Liver (tissue), 9 donors: ENCODE data around the gene TMEM135. TPM values are rescaled to one million over a fixed set of nuclear protein-coding genes. Genes with fewer than 3 reads are reported as not detected.

ENCODE experiments used
- DNase-seq: peaks from one replicate; pipeline ENCODE4 v3.0.0-alpha.2; 2017; ENCODE audit warnings: low spot score
- H3K27ac ChIP-seq, 2 donors: one replicate each; pipeline ENCODE4 v1.7.0; 2013; ENCODE audit warnings: inconsistent platforms in 2 of 2, low read length in 2 of 2, control low read depth in 1 of 2, low read depth in 1 of 2, mild to moderate bottlenecking in 1 of 2
- H3K27me3 ChIP-seq, 4 donors: one replicate each; pipeline versions ENCODE4 v1.6.1 to v1.7.0; 2013; ENCODE audit warnings: low read length in 3 of 4, inconsistent platforms in 1 of 4, mild to moderate bottlenecking in 1 of 4, moderate library complexity in 1 of 4; ENCODE audit not compliant: control insufficient read depth in 4 of 4, insufficient read depth in 4 of 4
- H3K36me3 ChIP-seq, 4 donors: one replicate each; pipeline versions ENCODE4 v1.6.1 to v1.7.0; 2013; ENCODE audit warnings: low read length in 3 of 4, mild to moderate bottlenecking in 3 of 4, low read depth in 1 of 4, moderate library complexity in 1 of 4; ENCODE audit not compliant: control insufficient read depth in 4 of 4, insufficient read depth in 3 of 4
- H3K4me1 ChIP-seq, 4 donors: one replicate each; pipeline versions ENCODE4 v1.6.1 to v1.7.0; 2013; ENCODE audit warnings: low read length in 3 of 4, mild to moderate bottlenecking in 3 of 4, moderate library complexity in 1 of 4; ENCODE audit not compliant: control insufficient read depth in 4 of 4, insufficient read depth in 4 of 4
- H3K4me3 ChIP-seq, 3 donors: one replicate each; pipeline versions ENCODE4 v1.6.1 to v1.7.0; 2013; ENCODE audit warnings: low read length in 3 of 3, control low read depth in 1 of 3, low read depth in 1 of 3, mild to moderate bottlenecking in 1 of 3
- H3K9ac ChIP-seq, 2 donors: one replicate each; pipeline ENCODE4 v1.7.0; 2013; ENCODE audit warnings: low read length in 2 of 2, mild to moderate bottlenecking in 2 of 2, moderate library complexity in 2 of 2, control low read depth in 1 of 2, low read depth in 1 of 2
- H3K9me3 ChIP-seq, 4 donors: one replicate each; pipeline versions ENCODE4 v1.6.1 to v1.7.0; 2013; ENCODE audit warnings: low read length in 3 of 4; ENCODE audit not compliant: control insufficient read depth in 4 of 4
- CTCF ChIP-seq: fragments of 150-350 bp; IDR thresholded peaks from 2 replicates; pipeline ENCODE4 v1.5.1; 2017; ENCODE audit warnings: improper control_type of control experiment, low read depth, low read length; ENCODE audit not compliant: missing input control
- EGR1 ChIP-seq, 2 donors: IDR thresholded peaks; 2 replicates each; pipeline ENCODE4 v1.6.1; 2016 to 2018; ENCODE audit warnings: antibody characterized with exemption in 2 of 2, low read depth in 2 of 2
- FOXA1 ChIP-seq: IDR thresholded peaks from 2 replicates; pipeline ENCODE4 v1.6.1; 2016; ENCODE audit warnings: antibody characterized with exemption
- FOXA2 ChIP-seq: IDR thresholded peaks from 2 replicates; pipeline ENCODE4 v1.6.1; 2016; ENCODE audit warnings: antibody characterized with exemption
- GABPA ChIP-seq, 2 donors: IDR thresholded peaks in 1 of 2; conservative IDR thresholded peaks in 1 of 2; 2 replicates each; pipeline ENCODE4 v1.6.1; 2016; ENCODE audit warnings: antibody characterized with exemption in 2 of 2, mild to moderate bottlenecking in 1 of 2, moderate library complexity in 1 of 2
- HNF4A ChIP-seq, 2 donors: conservative IDR thresholded peaks; 2 replicates each; pipeline ENCODE4 v1.6.1; 2016; ENCODE audit warnings: antibody characterized with exemption in 2 of 2, mild to moderate bottlenecking in 2 of 2
- HNF4G ChIP-seq: IDR thresholded peaks from 2 replicates; pipeline ENCODE4 v1.6.1; 2016; ENCODE audit warnings: antibody characterized with exemption
- JUND ChIP-seq, 2 donors: IDR thresholded peaks; 2 replicates each; pipeline ENCODE4 v1.6.1; 2016; ENCODE audit warnings: antibody characterized with exemption in 2 of 2
- NR2F2 ChIP-seq: IDR thresholded peaks from 2 replicates; pipeline ENCODE4 v1.6.1; 2016; ENCODE audit warnings: antibody characterized with exemption
- RAD21 ChIP-seq, 2 donors: IDR thresholded peaks; 2 replicates each; pipeline ENCODE4 v1.6.1; 2016; ENCODE audit warnings: antibody characterized with exemption in 2 of 2, mild to moderate bottlenecking in 2 of 2
- REST ChIP-seq: IDR thresholded peaks from 2 replicates; pipeline ENCODE4 v1.6.1; 2016; ENCODE audit warnings: antibody characterized with exemption, mild to moderate bottlenecking
- RXRA ChIP-seq, 2 donors: IDR thresholded peaks; 2 replicates each; pipeline ENCODE4 v1.6.1; 2017 to 2018; ENCODE audit warnings: antibody characterized with exemption in 2 of 2, mild to moderate bottlenecking in 1 of 2
- SP1 ChIP-seq: IDR thresholded peaks from 2 replicates; pipeline ENCODE4 v1.6.1; 2018; ENCODE audit warnings: antibody characterized with exemption, mild to moderate bottlenecking
- TAF1 ChIP-seq: conservative IDR thresholded peaks from 2 replicates; pipeline ENCODE4 v1.6.1; 2016; ENCODE audit warnings: antibody characterized with exemption, mild to moderate bottlenecking
- YY1 ChIP-seq: IDR thresholded peaks from 2 replicates; pipeline ENCODE4 v1.6.1; 2016; ENCODE audit warnings: antibody characterized with exemption, mild to moderate bottlenecking
- ZBTB33 ChIP-seq: IDR thresholded peaks from 2 replicates; pipeline ENCODE4 v1.6.1; 2016; ENCODE audit warnings: antibody characterized with exemption
- WGBS: extraction: QIAGEN DNeasy Blood & Tissue Kit; methylation state at CpG from one replicate; pipeline ENCODE4 v1.1.7; 2013; 5-methylcytosine and 5-hydroxymethylcytosine counted together
- polyA plus RNA-seq, 2 donors: library from polyadenylated mRNA; stranded (reverse) in 1 of 2; unstranded in 1 of 2; fragments of 200-250 nt in 1 of 2; fragments of >200 nt in 1 of 2; fragmentation: Nextera tagmentation in 1 of 2; extraction: Ambion mirVana in 1 of 2; gene quantifications; one replicate each; pipeline versions ENCODE4 v1.2.1 to v1.2.3, GENCODE V29; 2013 to 2015
- total RNA-seq, 2 donors: library from RNA; depleted of rRNA; stranded (reverse); fragments of >200 nt; gene quantifications; one replicate each; pipeline ENCODE4 v1.2.3, GENCODE V29; 2014
- TF ChIP-seq, protein P1 (sequence below): IDR thresholded peaks from 2 replicates; pipeline ENCODE4 v1.6.1; 2016; ENCODE audit warnings: antibody characterized with exemption
- TF ChIP-seq, protein P2 (sequence below): IDR thresholded peaks from 2 replicates; pipeline ENCODE4 v1.6.1; 2016; ENCODE audit warnings: antibody characterized with exemption
- donor health status: healthy.
- donor health status: healthy.
- donor health status: healthy.
- donor health status: healthy.
- donor health status: healthy.

Gene TMEM135
- total and polyA plus RNA-seq, 4 donors, result 10.0 to 38.9 (median 23.5) TPM

GRCh38 chr11:87136236-87136635 lies 98.5 kb downstream of the TMEM135 start:
- no peaks in the 10 kb centered on the region for H3K4me1 ChIP-seq
- no peak overlapping the region for H3K27ac ChIP-seq
- peaks cover 0 to 2% (median 0%) of the 10 kb centered on the region in 4 donors for H3K36me3 ChIP-seq
- no peak overlapping the region for H3K9ac ChIP-seq
- DNase-seq, result no peak
- no peak overlapping the region for H3K4me3 ChIP-seq
- no peaks in the 10 kb centered on the region for H3K27me3 ChIP-seq
- WGBS, result 99% methylated on average over 1 of the region's 1 CpG
- peaks cover 0 to 6% (median 2%) of the 10 kb centered on the region in 4 donors for H3K9me3 ChIP-seq
- TF ChIP-seq HNF4A (conservative IDR thresholded peaks at IDR 0.05) (no peak), CTCF (no peak), REST (no peak), RXRA (IDR thresholded peaks at IDR 0.05) (no peak), GABPA (IDR thresholded peaks at IDR 0.05 in 1 of 2, conservative IDR thresholded peaks at IDR 0.05 in 1 of 2) (no peak), SP1 (no peak), FOXA2 (no peak), FOXA1 (no peak), NR2F2 (no peak), ZBTB33 (no peak), RAD21 (IDR thresholded peaks at IDR 0.05) (no peak), JUND (IDR thresholded peaks at IDR 0.05) (no peak), YY1 (no peak), HNF4G (no peak), TAF1 (no peak), EGR1 (IDR thresholded peaks at IDR 0.05; ENCODE audit: low read depth in 2 of 2) (no peak)
- TF ChIP-seq, protein P1, sequence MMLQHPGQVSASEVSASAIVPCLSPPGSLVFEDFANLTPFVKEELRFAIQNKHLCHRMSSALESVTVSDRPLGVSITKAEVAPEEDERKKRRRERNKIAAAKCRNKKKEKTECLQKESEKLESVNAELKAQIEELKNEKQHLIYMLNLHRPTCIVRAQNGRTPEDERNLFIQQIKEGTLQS, result no peak
- TF ChIP-seq, protein P2, sequence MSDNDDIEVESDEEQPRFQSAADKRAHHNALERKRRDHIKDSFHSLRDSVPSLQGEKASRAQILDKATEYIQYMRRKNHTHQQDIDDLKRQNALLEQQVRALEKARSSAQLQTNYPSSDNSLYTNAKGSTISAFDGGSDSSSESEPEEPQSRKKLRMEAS, result no peak
